HUDEP-2 (cell line): ENCODE data around the gene ENO4.

ENCODE experiments used
- DNase-seq, 76 experiments: peaks; one replicate each; lab custom pipeline; 2025; ENCODE audit not compliant: unreplicated experiment in 76 of 76; lab: John Stamatoyannopoulos, UW

The ENO4 gene

GRCh38 chr10:116849248-116850057 lies at the start of gene ENO4:
Gene ENO4 (plus strand): TSS chr10:116849499. CDS start chr10:116849567, 68 bp downstream.
- DNase-seq = no peak

- DNase-seq = no peak
Observed at GRCh38 chr10:116800286-116800929, 48.9 kb upstream of the ENO4 start.

GRCh38 chr10:116801658-116802057 lies 47.6 kb upstream of the ENO4 start:
- DNase-seq = no peak

- no peak for DNase-seq
Observed at GRCh38 chr10:116802474-116802873, 46.8 kb upstream of the ENO4 start.

- no peak for DNase-seq
Observed at GRCh38 chr10:116802876-116803275, 46.4 kb upstream of the ENO4 start.

GRCh38 chr10:116803451-116804249 lies 45.6 kb upstream of the ENO4 start:
- no peak for DNase-seq

GRCh38 chr10:116808706-116809105 lies 40.6 kb upstream of the ENO4 start:
- DNase-seq = no peak

- peak in 1 of 76 experiments; percentile 2 for DNase-seq
Observed at GRCh38 chr10:116809483-116810119, 39.7 kb upstream of the ENO4 start.

- DNase-seq = no peak
Observed at GRCh38 chr10:116810120-116810500, 39.2 kb upstream of the ENO4 start.

- no peak for DNase-seq
Observed at GRCh38 chr10:116810895-116811294, 38.4 kb upstream of the ENO4 start.

- no peak for DNase-seq
Observed at GRCh38 chr10:116811691-116812090, 37.6 kb upstream of the ENO4 start.

- DNase-seq = no peak
Observed at GRCh38 chr10:116815641-116816415, 33.5 kb upstream of the ENO4 start.

- DNase-seq = no peak
Observed at GRCh38 chr10:116817178-116817577, 32.1 kb upstream of the ENO4 start.

- no peak for DNase-seq
Observed at GRCh38 chr10:116817780-116818343, 31.4 kb upstream of the ENO4 start.

- no peak for DNase-seq
Observed at GRCh38 chr10:116819999-116820677, 29.2 kb upstream of the ENO4 start.

GRCh38 chr10:116825901-116826300 lies 23.4 kb upstream of the ENO4 start:
- no peak for DNase-seq

GRCh38 chr10:116826803-116827202 lies 22.5 kb upstream of the ENO4 start:
- DNase-seq = no peak

GRCh38 chr10:116827214-116827671 lies 22.1 kb upstream of the ENO4 start:
- DNase-seq = no peak

- no peak for DNase-seq
Observed at GRCh38 chr10:116828116-116828515, 21.2 kb upstream of the ENO4 start.
